Testis (tissue), 3 donors: ENCODE results near the gene TMEM126B. TPM values are rescaled to one million over a fixed set of nuclear protein-coding genes. Genes with fewer than 3 reads are reported as not detected.

Experiments
- DNase-seq: peaks from one replicate; pipeline ENCODE4 v3.0.0-alpha.2; 2019
- H3K27ac ChIP-seq, 2 donors: fragments of 200-600 bp; sonication (generic); one replicate each; pipeline ENCODE4 v1.5.1; 2019
- H3K27me3 ChIP-seq: fragments of 200-600 bp; sonication (generic); one replicate; pipeline ENCODE4 v1.5.1; 2019
- H3K36me3 ChIP-seq: fragments of 200-600 bp; sonication (generic); one replicate; pipeline ENCODE4 v1.5.1; 2017; ENCODE audit warnings: low read depth; ENCODE audit errors: missing control alignments
- H3K4me1 ChIP-seq: fragments of 200-600 bp; sonication (generic); one replicate; pipeline ENCODE4 v1.5.1; 2019
- H3K4me3 ChIP-seq, 2 donors: fragments of 200-600 bp; sonication (generic); one replicate each; pipeline ENCODE4 v1.5.1; 2017 to 2019
- H3K9me3 ChIP-seq: fragments of 200-600 bp; sonication (generic); one replicate; pipeline ENCODE4 v1.5.1; 2017
- CTCF ChIP-seq, 3 experiments: fragments of 450-650 bp in 2 of 3; fragments of 200-600 bp in 1 of 3; sonication (generic) in 1 of 3; IDR thresholded peaks; one replicate each; pipeline ENCODE4 v1.5.1; 2016 to 2019; ENCODE audit warnings: antibody characterized with exemption in 3 of 3, mild to moderate bottlenecking in 2 of 3, moderate library complexity in 1 of 3
- POLR2A ChIP-seq: fragments of 450-650 bp; IDR thresholded peaks from one replicate; pipeline ENCODE4 v1.6.1; 2017; ENCODE audit warnings: antibody characterized with exemption, mild to moderate bottlenecking, moderate library complexity
- WGBS, 2 donors: methylation state at CpG; one replicate each; pipeline ENCODE4 v1.1.5; 2018; 5-methylcytosine and 5-hydroxymethylcytosine counted together
- intact Hi-C: fragments of 100-400 bp; cut with DNase I; formaldehyde crosslinking; loops from one replicate; pipeline ENCODE4 v1.15.1; 2023; ENCODE audit warnings: low total_unique reads
- polyA plus RNA-seq: library from polyadenylated mRNA; stranded (reverse); fragments of 350-450 nt; fragmentation: Illumina TruSeq; extraction: RNeasy Lipid Tissue Mini Kit (QIAGEN cat#74804); gene quantifications from one replicate; pipeline ENCODE4 v1.2.3, GENCODE V29; 2014; ENCODE audit warnings: low read depth, low replicate concordance; ENCODE audit not compliant: insufficient read depth
- total RNA-seq, 2 donors: library from RNA; depleted of rRNA; stranded (reverse); fragments of >200 nt; gene quantifications; one replicate each; pipeline ENCODE4 v1.2.3, GENCODE V29; 2016

The TMEM126B gene
- total and polyA plus RNA-seq, 3 donors from 2014 or later, result 25.7 to 36.2 (median 35.0) TPM

DNA sequence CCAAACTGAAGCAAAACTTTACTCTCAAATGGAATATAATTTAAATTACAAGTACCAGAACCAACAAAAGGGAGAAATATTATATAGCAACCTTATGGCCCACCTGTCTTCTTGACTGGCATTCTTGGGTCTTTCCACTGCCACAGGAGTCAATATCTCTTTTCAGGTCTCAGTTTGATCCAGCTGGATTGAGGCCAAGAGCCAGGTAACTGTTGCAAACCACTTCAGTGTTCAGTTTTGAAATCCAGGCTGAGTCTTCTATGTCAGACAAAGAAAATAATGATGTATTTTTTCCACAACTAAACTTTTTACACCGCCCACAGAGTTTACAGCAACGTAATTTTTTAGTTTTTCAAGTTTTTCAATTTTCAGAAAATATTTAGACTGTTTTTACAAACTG is 1.9 kb upstream of the TMEM126B start:
- no peak for TF ChIP-seq POLR2A
- no peak for TF ChIP-seq CTCF (IDR thresholded peaks at IDR 0.05)
- WGBS, 2 donors, result 23 to 39% methylated on average over 2 of the region's 2 CpGs
- Histone ChIP-seq H3K9me3 (no peaks in the 10 kb centered on the region), H3K27ac (peak overlapping the region in 1 of 2 donors; percentile 95), H3K36me3 (no peaks in the 10 kb centered on the region), H3K4me3 (peak overlapping the region in 1 of 2 donors; percentile 84), H3K27me3 (no peaks in the 10 kb centered on the region), H3K4me1 (peaks cover 3% of the 10 kb centered on the region)
- intact Hi-C loops, result no loop called here
- peak; percentile 23 for DNase-seq

DNA sequence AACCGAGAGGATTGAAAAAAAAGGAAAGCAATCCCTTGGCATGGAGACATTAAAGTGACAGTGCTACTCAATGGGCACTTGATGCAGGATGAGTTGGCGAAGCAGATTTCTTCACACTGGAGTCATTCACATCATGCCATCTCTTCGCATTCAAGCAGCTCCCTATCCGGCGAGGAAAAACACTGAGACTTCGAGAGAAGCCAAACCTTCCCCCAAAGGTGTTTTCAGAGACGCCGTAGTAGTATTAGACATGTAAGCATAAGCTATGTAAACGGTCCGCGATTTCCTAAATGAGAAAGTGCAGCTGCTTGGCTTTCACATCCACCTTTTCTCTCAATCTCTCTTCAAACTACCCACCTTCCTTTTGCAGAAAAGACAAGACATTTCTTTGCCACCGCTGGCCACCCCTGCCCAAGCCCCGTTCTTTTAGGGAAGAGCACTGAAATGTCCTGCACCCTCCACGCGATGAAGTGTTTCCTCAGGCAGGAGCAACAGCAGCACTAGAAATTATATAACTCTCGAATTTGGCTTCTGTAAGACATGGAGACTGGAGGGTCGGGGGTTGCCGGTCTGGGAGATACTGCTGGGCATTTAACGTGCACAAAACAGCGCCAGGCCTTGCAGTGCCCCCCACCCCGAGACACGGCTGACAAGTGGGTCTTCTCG is 928 bp upstream of the TMEM126B start, which contains the start of gene DLG2:
TSS of gene DLG2 (minus strand) at position 13 of the 666 bp plus-strand sequence.
- peaks cover 3% of the 10 kb centered on the region for H3K4me1 ChIP-seq
- no peaks in the 10 kb centered on the region for H3K9me3 ChIP-seq
- WGBS, 2 donors, result 0 to 1% methylated on average over 19 to 23 of the region's 23 CpGs
- intact Hi-C loops, result no loop called here
- H3K27me3 ChIP-seq, result no peaks in the 10 kb centered on the region
- DNase-seq, result peak; percentile 30
- TF ChIP-seq POLR2A, result no peak
- no peak for TF ChIP-seq CTCF (IDR thresholded peaks at IDR 0.05)
- H3K4me3 ChIP-seq, result peak within 1 kb of the TSS; percentile 66 to 84
- H3K36me3 ChIP-seq, result no peaks in the 10 kb centered on the region
- H3K27ac ChIP-seq, result peak within 1 kb of the TSS; percentile 95 to 96

DNA sequence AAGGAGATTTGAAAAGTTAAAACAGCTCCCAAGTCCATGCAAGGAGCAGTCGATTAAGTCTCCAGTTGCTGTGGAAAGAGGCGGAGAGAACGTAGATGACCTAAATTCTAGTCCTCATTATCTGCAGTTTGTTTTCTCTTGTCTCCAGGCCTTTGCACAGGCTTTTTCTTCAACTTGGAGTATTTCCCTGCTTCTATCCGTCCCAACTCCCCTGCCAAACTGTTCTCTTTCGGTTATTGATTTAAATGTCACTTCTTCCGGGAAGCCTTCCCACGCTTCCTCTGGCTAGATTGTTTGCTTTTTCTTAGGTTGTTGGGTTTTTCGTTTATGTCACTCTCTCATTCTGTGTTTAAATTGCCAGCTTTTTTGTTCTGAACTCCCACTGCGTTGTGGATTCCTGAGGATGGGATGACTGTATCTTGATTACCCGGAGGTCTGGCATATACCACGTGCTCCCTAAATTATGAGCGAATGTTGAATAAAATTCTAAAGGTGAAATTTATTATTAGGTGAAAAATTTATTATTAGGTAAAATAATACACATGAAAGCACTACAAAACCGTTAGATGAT is 463 bp downstream of the TMEM126B start:
- intact Hi-C loops, result no loop called here
- 1 to 2% methylated on average over 13 of the region's 13 CpGs for WGBS, 2 donors

GRCh38 chr11:85634747-85635146 is 6.4 kb downstream of the TMEM126B start:
- Histone ChIP-seq H3K27ac (no peak overlapping the region), H3K4me1 (no peaks in the 10 kb centered on the region), H3K9me3 (no peaks in the 10 kb centered on the region), H3K36me3 (no peaks in the 10 kb centered on the region), H3K4me3 (no peak overlapping the region), H3K27me3 (no peaks in the 10 kb centered on the region)
- intact Hi-C loops, result no loop called here
- no peak for TF ChIP-seq CTCF (IDR thresholded peaks at IDR 0.05)
- no peak for DNase-seq
- 78 to 87% methylated on average over 3 of the region's 3 CpGs for WGBS, 2 donors

More for the DNA sequence above, 463 bp downstream of the TMEM126B start:
- H3K9me3 ChIP-seq, result no peaks in the 10 kb centered on the region
- DNase-seq, result no peak
- H3K4me3 ChIP-seq, result peak overlapping the region; percentile 66 to 84
- no peaks in the 10 kb centered on the region for H3K36me3 ChIP-seq
- TF ChIP-seq POLR2A, result no peak
- no peak for TF ChIP-seq CTCF (IDR thresholded peaks at IDR 0.05)
- H3K4me1 ChIP-seq, result peaks cover 3% of the 10 kb centered on the region
- peak overlapping the region; percentile 95 to 96 for H3K27ac ChIP-seq
- no peaks in the 10 kb centered on the region for H3K27me3 ChIP-seq

- H3K4me3 ChIP-seq, result no peak overlapping the region
- no peaks in the 10 kb centered on the region for H3K27me3 ChIP-seq
- no peaks in the 10 kb centered on the region for H3K36me3 ChIP-seq
- H3K27ac ChIP-seq, result no peak overlapping the region
- no peak for DNase-seq
- peaks cover 1% of the 10 kb centered on the region for H3K4me1 ChIP-seq
- TF ChIP-seq POLR2A, result no peak
- no peak for TF ChIP-seq CTCF (IDR thresholded peaks at IDR 0.05)
- intact Hi-C loops, result no loop called here
- WGBS, 2 donors, result 8 to 44% methylated on average over 2 of the region's 2 CpGs
- no peaks in the 10 kb centered on the region for H3K9me3 ChIP-seq
Observed at GRCh38 chr11:85643191-85643614, 14.8 kb downstream of the TMEM126B start.
